ENCODE measurements around the gene FGF18. TPM values are rescaled to one million over a fixed set of nuclear protein-coding genes. Genes with fewer than 3 reads are reported as not detected.
A peak's percentile ranks its signal among the peaks of the same experiment; 100 is the strongest.

The FGF18 gene
- total and polyA plus RNA-seq, 9 of the 15 experiments (the other 6 are each of a cell fraction or from before 2014, with no cell fraction given), result 0.05 to 0.18 (median 0.11) TPM; not detected in 6

DNA sequence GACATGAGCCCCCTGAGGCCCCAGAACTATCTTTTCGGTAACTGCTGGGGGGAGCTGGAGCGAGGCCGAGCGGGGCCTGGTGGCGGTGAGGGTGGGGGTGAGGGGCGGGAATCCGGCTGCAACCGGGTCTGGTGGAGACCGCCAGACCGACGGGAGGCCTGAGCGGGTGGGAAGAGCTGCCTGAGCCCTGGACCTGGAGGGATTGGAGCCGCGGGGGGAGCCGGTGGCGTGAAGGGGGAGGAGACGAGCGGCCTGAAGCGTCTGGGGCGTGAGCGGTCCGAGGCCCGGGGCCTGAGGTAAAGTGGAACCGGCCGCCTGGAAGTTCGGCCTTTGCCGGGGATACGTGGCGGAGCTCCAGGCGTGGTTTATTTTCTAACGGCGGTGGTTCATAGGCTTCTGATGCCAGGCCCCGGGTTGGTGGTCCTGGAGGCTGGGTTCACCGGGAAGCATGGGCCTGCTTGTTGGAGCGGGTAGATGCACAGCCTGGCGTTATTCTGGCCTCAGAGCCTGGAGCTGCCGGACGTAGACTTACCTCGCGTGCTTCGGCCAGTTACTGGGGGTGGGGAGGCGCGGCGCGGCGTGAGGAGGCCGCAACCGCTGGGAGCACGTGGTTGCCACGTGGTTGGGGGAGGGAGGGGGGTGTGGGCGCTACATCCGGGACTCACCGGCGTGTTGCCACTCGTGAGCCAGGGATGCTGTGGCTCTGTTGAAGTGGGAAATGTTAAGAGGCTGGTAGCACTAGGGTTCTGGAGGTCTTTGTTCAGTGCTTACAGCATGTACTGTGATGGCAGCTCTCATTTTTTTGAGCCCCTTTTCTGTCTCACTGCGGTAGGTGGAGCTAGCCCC is 31.3 kb upstream of the FGF18 start (continued):
- TF ChIP-seq CCNT2 (IDR thresholded peaks at IDR 0.05; ENCODE audit: borderline replicate concordance, extremely low read depth, insufficient read length, low read depth, low read length) (peak; percentile 41), ZNF263 (CRISPR knock-in tag; IDR thresholded peaks at IDR 0.05; ENCODE audit: borderline replicate concordance) (0 out of 2 replicates have a peak, but pooled peaks have one; percentile 31), ZNF146 (CRISPR knock-in tag; IDR thresholded peaks at IDR 0.05; ENCODE audit: unreplicated experiment) (no peak), POLR3G (IDR thresholded peaks at IDR 0.05; ENCODE audit: extremely low read depth, insufficient read length, insufficient replicate concordance) (no peak), MIER1 (IDR thresholded peaks at IDR 0.05; ENCODE audit: low read depth) (no peak), SMARCA5 (IDR thresholded peaks at IDR 0.05) (no peak)
- TF ChIP-seq, protein P1, sequence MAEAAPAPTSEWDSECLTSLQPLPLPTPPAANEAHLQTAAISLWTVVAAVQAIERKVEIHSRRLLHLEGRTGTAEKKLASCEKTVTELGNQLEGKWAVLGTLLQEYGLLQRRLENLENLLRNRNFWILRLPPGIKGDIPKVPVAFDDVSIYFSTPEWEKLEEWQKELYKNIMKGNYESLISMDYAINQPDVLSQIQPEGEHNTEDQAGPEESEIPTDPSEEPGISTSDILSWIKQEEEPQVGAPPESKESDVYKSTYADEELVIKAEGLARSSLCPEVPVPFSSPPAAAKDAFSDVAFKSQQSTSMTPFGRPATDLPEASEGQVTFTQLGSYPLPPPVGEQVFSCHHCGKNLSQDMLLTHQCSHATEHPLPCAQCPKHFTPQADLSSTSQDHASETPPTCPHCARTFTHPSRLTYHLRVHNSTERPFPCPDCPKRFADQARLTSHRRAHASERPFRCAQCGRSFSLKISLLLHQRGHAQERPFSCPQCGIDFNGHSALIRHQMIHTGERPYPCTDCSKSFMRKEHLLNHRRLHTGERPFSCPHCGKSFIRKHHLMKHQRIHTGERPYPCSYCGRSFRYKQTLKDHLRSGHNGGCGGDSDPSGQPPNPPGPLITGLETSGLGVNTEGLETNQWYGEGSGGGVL (CRISPR knock-in tag; IDR thresholded peaks at IDR 0.05), result no peak
- TF ChIP-seq, protein P2, sequence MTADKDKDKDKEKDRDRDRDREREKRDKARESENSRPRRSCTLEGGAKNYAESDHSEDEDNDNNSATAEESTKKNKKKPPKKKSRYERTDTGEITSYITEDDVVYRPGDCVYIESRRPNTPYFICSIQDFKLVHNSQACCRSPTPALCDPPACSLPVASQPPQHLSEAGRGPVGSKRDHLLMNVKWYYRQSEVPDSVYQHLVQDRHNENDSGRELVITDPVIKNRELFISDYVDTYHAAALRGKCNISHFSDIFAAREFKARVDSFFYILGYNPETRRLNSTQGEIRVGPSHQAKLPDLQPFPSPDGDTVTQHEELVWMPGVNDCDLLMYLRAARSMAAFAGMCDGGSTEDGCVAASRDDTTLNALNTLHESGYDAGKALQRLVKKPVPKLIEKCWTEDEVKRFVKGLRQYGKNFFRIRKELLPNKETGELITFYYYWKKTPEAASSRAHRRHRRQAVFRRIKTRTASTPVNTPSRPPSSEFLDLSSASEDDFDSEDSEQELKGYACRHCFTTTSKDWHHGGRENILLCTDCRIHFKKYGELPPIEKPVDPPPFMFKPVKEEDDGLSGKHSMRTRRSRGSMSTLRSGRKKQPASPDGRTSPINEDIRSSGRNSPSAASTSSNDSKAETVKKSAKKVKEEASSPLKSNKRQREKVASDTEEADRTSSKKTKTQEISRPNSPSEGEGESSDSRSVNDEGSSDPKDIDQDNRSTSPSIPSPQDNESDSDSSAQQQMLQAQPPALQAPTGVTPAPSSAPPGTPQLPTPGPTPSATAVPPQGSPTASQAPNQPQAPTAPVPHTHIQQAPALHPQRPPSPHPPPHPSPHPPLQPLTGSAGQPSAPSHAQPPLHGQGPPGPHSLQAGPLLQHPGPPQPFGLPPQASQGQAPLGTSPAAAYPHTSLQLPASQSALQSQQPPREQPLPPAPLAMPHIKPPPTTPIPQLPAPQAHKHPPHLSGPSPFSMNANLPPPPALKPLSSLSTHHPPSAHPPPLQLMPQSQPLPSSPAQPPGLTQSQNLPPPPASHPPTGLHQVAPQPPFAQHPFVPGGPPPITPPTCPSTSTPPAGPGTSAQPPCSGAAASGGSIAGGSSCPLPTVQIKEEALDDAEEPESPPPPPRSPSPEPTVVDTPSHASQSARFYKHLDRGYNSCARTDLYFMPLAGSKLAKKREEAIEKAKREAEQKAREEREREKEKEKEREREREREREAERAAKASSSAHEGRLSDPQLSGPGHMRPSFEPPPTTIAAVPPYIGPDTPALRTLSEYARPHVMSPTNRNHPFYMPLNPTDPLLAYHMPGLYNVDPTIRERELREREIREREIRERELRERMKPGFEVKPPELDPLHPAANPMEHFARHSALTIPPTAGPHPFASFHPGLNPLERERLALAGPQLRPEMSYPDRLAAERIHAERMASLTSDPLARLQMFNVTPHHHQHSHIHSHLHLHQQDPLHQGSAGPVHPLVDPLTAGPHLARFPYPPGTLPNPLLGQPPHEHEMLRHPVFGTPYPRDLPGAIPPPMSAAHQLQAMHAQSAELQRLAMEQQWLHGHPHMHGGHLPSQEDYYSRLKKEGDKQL (CRISPR knock-in tag; IDR thresholded peaks at IDR 0.05; ENCODE audit: borderline replicate concordance), result no peak
- TF ChIP-seq, protein P3, sequence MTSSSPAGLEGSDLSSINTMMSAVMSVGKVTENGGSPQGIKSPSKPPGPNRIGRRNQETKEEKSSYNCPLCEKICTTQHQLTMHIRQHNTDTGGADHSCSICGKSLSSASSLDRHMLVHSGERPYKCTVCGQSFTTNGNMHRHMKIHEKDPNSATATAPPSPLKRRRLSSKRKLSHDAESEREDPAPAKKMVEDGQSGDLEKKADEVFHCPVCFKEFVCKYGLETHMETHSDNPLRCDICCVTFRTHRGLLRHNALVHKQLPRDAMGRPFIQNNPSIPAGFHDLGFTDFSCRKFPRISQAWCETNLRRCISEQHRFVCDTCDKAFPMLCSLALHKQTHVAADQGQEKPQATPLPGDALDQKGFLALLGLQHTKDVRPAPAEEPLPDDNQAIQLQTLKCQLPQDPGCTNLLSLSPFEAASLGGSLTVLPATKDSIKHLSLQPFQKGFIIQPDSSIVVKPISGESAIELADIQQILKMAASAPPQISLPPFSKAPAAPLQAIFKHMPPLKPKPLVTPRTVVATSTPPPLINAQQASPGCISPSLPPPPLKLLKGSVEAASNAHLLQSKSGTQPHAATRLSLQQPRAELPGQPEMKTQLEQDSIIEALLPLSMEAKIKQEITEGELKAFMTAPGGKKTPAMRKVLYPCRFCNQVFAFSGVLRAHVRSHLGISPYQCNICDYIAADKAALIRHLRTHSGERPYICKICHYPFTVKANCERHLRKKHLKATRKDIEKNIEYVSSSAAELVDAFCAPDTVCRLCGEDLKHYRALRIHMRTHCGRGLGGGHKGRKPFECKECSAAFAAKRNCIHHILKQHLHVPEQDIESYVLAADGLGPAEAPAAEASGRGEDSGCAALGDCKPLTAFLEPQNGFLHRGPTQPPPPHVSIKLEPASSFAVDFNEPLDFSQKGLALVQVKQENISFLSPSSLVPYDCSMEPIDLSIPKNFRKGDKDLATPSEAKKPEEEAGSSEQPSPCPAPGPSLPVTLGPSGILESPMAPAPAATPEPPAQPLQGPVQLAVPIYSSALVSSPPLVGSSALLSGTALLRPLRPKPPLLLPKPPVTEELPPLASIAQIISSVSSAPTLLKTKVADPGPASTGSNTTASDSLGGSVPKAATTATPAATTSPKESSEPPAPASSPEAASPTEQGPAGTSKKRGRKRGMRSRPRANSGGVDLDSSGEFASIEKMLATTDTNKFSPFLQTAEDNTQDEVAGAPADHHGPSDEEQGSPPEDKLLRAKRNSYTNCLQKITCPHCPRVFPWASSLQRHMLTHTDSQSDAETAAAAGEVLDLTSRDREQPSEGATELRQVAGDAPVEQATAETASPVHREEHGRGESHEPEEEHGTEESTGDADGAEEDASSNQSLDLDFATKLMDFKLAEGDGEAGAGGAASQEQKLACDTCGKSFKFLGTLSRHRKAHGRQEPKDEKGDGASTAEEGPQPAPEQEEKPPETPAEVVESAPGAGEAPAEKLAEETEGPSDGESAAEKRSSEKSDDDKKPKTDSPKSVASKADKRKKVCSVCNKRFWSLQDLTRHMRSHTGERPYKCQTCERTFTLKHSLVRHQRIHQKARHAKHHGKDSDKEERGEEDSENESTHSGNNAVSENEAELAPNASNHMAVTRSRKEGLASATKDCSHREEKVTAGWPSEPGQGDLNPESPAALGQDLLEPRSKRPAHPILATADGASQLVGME (CRISPR knock-in tag; IDR thresholded peaks at IDR 0.05), result no peak
- TF ChIP-seq, protein P4, sequence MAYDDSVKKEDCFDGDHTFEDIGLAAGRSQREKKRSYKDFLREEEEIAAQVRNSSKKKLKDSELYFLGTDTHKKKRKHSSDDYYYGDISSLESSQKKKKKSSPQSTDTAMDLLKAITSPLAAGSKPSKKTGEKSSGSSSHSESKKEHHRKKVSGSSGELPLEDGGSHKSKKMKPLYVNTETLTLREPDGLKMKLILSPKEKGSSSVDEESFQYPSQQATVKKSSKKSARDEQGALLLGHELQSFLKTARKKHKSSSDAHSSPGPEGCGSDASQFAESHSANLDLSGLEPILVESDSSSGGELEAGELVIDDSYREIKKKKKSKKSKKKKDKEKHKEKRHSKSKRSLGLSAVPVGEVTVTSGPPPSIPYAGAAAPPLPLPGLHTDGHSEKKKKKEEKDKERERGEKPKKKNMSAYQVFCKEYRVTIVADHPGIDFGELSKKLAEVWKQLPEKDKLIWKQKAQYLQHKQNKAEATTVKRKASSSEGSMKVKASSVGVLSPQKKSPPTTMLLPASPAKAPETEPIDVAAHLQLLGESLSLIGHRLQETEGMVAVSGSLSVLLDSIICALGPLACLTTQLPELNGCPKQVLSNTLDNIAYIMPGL (CRISPR knock-in tag; IDR thresholded peaks at IDR 0.05), result peak; percentile 92; the same call in 1 of the 2 replicates
